ENCODE measurements around the gene SLC24A3.

GRCh38 chr20:19172637-19173036, 39.8 kb upstream of the SLC24A3 start:
- TF ChIP-seq, protein P1, sequence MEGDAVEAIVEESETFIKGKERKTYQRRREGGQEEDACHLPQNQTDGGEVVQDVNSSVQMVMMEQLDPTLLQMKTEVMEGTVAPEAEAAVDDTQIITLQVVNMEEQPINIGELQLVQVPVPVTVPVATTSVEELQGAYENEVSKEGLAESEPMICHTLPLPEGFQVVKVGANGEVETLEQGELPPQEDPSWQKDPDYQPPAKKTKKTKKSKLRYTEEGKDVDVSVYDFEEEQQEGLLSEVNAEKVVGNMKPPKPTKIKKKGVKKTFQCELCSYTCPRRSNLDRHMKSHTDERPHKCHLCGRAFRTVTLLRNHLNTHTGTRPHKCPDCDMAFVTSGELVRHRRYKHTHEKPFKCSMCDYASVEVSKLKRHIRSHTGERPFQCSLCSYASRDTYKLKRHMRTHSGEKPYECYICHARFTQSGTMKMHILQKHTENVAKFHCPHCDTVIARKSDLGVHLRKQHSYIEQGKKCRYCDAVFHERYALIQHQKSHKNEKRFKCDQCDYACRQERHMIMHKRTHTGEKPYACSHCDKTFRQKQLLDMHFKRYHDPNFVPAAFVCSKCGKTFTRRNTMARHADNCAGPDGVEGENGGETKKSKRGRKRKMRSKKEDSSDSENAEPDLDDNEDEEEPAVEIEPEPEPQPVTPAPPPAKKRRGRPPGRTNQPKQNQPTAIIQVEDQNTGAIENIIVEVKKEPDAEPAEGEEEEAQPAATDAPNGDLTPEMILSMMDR (IDR thresholded peaks at IDR 0.05; ENCODE audit: poor library complexity): no peak
- TF ChIP-seq EZH2phosphoT487 (IDR thresholded peaks at IDR 0.05; ENCODE audit: low read depth, severe bottlenecking, unreplicated experiment) (no peak), EZH2 (IDR thresholded peaks at IDR 0.05; ENCODE audit: borderline replicate concordance) (no peak)
